Subcutaneous abdominal adipose tissue (tissue), 5 donors: Measurements from ENCODE around the gene ANTXR1.

Experiments
- H3K27ac ChIP-seq: one replicate; pipeline ENCODE4 v1.7.0; 2013; ENCODE audit warnings: low read depth, mild to moderate bottlenecking, inconsistent platforms, low read length, moderate library complexity
- H3K27me3 ChIP-seq, 5 donors: one replicate each; pipeline ENCODE4 v1.7.0; 2013; ENCODE audit warnings: low read length in 5 of 5, inconsistent platforms in 1 of 5; ENCODE audit not compliant: control insufficient read depth in 5 of 5, insufficient read depth in 4 of 5
- H3K36me3 ChIP-seq, 5 donors: one replicate each; pipeline ENCODE4 v1.7.0; 2013; ENCODE audit warnings: low read length in 5 of 5; ENCODE audit not compliant: control insufficient read depth in 5 of 5, insufficient read depth in 5 of 5
- H3K4me1 ChIP-seq, 5 donors: one replicate each; pipeline ENCODE4 v1.7.0; 2013; ENCODE audit warnings: low read length in 5 of 5, mild to moderate bottlenecking in 3 of 5, moderate library complexity in 1 of 5; ENCODE audit not compliant: control insufficient read depth in 5 of 5, insufficient read depth in 5 of 5
- H3K4me3 ChIP-seq, 5 donors: one replicate each; pipeline ENCODE4 v1.7.0; 2013; ENCODE audit warnings: low read length in 5 of 5, low read depth in 1 of 5
- H3K9ac ChIP-seq, 5 donors: one replicate each; pipeline ENCODE4 v1.7.0; 2013; ENCODE audit warnings: low read length in 5 of 5, mild to moderate bottlenecking in 4 of 5, moderate library complexity in 3 of 5
- H3K9me3 ChIP-seq, 5 donors: one replicate each; pipeline ENCODE4 v1.7.0; 2013; ENCODE audit warnings: low read length in 5 of 5; ENCODE audit not compliant: control insufficient read depth in 5 of 5
- donor health status: healthy.
- donor health status: healthy.
- donor health status: healthy.
- donor health status: healthy.
- donor health status: healthy.

Gene ANTXR1

DNA sequence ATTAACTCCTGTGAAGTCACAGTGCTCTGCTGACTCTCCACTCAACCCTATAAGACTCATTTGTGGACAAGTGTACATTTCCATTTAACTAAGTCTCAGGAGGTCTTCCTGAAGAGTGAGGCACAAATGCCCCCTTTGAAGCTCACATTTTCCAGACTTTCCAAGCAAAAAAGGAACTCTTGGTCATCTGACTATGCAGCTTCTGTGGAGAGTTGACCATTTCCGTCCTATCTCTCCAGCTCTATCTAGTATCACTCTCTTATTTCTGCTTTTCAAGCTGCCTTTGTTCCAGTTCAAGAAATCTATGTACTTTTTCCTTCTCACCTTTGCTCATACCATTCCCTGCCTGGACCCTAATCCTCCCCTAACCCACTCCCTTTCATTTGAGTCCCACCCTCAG lies 77.0 kb downstream of the ANTXR1 start:
- no peak overlapping the region for H3K27ac ChIP-seq
- no peak overlapping the region for H3K9ac ChIP-seq
- no peaks in the 10 kb centered on the region for H3K9me3 ChIP-seq
- H3K36me3 ChIP-seq: peaks cover 0 to 4% (median 0%) of the 10 kb centered on the region in 5 donors
- H3K4me1 ChIP-seq: peaks cover 4 to 35% (median 24%) of the 10 kb centered on the region in 5 donors
- no peak overlapping the region for H3K4me3 ChIP-seq
- H3K27me3 ChIP-seq: no peaks in the 10 kb centered on the region

DNA sequence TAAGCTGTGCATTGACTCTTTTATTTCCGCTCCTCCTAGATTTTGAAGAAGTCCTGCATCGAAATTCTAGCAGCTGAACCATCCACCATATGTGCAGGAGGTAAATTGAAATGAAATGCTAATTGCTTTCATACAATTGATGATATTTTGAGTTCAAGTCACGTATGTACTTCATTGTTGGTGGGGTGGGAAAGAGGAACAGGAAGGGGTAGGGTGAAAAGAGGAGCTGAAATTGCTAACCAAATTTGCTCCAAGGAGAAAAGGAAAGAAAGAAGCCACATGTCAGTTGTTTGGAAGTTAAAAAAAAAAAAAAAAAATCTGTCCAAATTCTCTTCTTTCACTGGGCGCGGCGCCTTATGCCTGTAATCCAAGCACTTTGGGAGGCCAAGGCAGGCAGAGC lies 77.8 kb downstream of the ANTXR1 start:
- Histone ChIP-seq H3K27ac (no peak overlapping the region), H3K9me3 (no peaks in the 10 kb centered on the region), H3K4me1 (peaks cover 4 to 43% (median 28%) of the 10 kb centered on the region in 5 donors), H3K9ac (no peak overlapping the region), H3K4me3 (no peak overlapping the region), H3K36me3 (peaks cover 0 to 4% (median 0%) of the 10 kb centered on the region in 5 donors), H3K27me3 (no peaks in the 10 kb centered on the region)

DNA sequence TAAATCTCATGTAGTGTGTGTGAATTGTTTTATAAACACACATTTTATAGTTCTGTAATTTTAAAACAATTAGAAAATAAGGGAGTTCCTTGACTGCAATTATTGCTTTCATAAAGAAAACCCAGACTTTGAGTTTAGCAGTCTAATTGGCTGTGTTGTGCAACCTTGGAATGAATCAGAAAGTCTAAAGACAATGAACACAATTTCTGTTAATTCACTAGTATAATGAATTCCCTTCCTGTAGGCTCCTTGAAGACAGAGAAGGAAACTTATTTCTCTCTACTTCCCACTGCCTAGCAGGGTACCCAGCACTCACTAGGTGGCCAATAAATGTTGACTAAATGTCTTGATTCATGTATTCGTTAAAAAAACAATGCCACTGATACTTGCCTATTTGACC lies 79.9 kb downstream of the ANTXR1 start:
- H3K4me3 ChIP-seq: no peak overlapping the region
- no peaks in the 10 kb centered on the region for H3K27me3 ChIP-seq
- no peak overlapping the region for H3K9ac ChIP-seq
- H3K4me1 ChIP-seq: peaks cover 4 to 42% (median 36%) of the 10 kb centered on the region in 5 donors
- H3K27ac ChIP-seq: no peak overlapping the region
- H3K36me3 ChIP-seq: peaks cover 0 to 4% (median 0%) of the 10 kb centered on the region in 5 donors
- no peaks in the 10 kb centered on the region for H3K9me3 ChIP-seq

- H3K9ac ChIP-seq: no peak overlapping the region
- peak overlapping the region; percentile 56 for H3K27ac ChIP-seq
- H3K27me3 ChIP-seq: no peaks in the 10 kb centered on the region
- no peaks in the 10 kb centered on the region for H3K9me3 ChIP-seq
- no peak overlapping the region for H3K4me3 ChIP-seq
- H3K36me3 ChIP-seq: peaks cover 0 to 4% (median 0%) of the 10 kb centered on the region in 5 donors
- H3K4me1 ChIP-seq: peaks cover 3 to 34% (median 26%) of the 10 kb centered on the region in 5 donors
Observed at GRCh38 chr2:69095305-69095704, 82.3 kb downstream of the ANTXR1 start.

GRCh38 chr2:69096326-69097095 lies 83.5 kb downstream of the ANTXR1 start:
- H3K27ac ChIP-seq: no peak overlapping the region
- peaks cover 3 to 38% (median 32%) of the 10 kb centered on the region in 5 donors for H3K4me1 ChIP-seq
- no peak overlapping the region for H3K4me3 ChIP-seq
- peaks cover 0 to 3% (median 0%) of the 10 kb centered on the region in 5 donors for H3K36me3 ChIP-seq
- H3K9me3 ChIP-seq: no peaks in the 10 kb centered on the region
- no peak overlapping the region for H3K9ac ChIP-seq
- H3K27me3 ChIP-seq: no peaks in the 10 kb centered on the region

DNA sequence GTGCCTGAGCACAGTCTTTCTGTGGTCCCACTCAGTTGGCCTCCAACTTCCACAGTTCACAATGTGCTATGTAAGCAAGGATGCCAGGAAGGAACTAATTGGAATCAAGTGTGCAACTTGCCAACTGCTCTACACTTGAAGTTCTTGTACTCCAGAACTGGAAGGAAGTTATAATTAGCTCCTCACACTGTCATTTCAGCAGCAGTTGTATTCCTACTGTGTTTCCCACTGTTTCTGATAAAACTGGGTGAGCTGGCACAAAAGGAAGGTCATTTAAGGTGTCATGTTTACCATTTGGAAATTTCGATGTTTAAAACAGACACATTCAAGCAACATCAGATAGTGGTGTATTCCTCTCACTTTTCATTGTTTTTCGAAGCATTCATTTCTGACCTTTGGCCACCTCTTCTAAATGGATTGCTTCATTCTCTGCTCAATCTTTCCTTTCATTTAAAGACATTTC lies 84.2 kb downstream of the ANTXR1 start:
- Histone ChIP-seq H3K27me3 (no peaks in the 10 kb centered on the region), H3K36me3 (no peaks in the 10 kb centered on the region), H3K4me1 (peaks cover 3 to 38% (median 32%) of the 10 kb centered on the region in 5 donors), H3K9ac (no peak overlapping the region), H3K27ac (no peak overlapping the region), H3K9me3 (no peaks in the 10 kb centered on the region), H3K4me3 (no peak overlapping the region)

DNA sequence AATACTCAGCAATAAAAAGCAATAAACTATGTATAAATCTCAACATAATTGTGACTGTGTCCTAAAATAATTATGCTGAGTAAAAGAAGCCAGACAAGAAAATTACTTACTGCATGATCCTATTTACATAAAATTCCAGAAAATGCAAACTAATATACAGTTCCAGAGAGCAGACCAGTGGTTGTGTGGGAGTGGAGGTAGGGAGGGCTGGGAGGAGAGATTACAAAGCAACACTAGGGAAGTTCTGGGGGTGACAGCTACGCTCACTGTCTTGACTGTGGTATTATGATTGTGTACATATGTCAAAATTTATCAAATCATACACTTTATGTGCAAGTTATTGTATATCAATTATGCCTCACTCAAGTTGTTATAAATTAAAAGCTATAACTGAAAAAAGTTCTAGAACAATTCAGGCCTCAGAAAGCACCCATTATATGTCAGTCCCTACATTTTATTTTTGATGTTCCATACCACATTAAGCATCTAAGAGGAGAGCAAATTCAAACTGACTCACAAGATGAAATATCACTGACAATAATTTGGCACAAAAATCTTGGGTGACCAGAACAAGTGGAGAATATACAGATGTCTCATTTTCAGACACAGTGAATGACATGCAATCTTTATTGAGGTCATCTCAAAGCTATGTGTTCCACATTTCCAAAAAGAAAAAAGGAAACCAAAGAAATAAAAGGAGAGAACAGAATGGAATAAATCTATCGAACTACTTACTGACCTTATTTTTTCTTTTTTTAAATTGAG lies 85.1 kb downstream of the ANTXR1 start:
- Histone ChIP-seq H3K9me3 (no peaks in the 10 kb centered on the region), H3K36me3 (peaks cover 0 to 5% (median 2%) of the 10 kb centered on the region in 5 donors), H3K27ac (no peak overlapping the region), H3K27me3 (no peaks in the 10 kb centered on the region), H3K4me1 (peaks cover 3 to 38% (median 32%) of the 10 kb centered on the region in 5 donors), H3K4me3 (no peak overlapping the region), H3K9ac (no peak overlapping the region)

DNA sequence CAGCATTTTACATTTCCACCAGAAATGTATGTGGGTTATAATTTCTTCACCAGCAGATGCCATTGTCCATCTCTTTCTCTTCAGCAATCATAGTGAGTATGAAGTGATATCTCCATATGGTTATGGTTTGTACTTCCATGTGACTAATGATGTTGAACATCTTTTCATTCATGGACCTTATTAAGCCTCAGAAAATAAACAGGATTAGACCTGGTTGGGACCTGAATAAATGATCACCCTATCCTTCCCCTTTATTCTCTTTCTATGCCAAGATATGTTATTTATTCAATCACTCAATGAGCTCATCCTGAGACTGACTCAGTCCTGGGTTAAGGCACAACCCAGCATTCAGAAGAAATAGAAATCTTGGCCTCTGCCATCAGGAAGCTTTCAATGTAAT lies 86.6 kb downstream of the ANTXR1 start:
- Histone ChIP-seq H3K9me3 (no peaks in the 10 kb centered on the region), H3K4me1 (peaks cover 3 to 39% (median 32%) of the 10 kb centered on the region in 5 donors), H3K27me3 (no peaks in the 10 kb centered on the region), H3K4me3 (no peak overlapping the region), H3K27ac (peak overlapping the region; percentile 66), H3K9ac (peak overlapping the region in 1 of 5 donors; percentile 38), H3K36me3 (peaks cover 0 to 9% (median 3%) of the 10 kb centered on the region in 5 donors)

DNA sequence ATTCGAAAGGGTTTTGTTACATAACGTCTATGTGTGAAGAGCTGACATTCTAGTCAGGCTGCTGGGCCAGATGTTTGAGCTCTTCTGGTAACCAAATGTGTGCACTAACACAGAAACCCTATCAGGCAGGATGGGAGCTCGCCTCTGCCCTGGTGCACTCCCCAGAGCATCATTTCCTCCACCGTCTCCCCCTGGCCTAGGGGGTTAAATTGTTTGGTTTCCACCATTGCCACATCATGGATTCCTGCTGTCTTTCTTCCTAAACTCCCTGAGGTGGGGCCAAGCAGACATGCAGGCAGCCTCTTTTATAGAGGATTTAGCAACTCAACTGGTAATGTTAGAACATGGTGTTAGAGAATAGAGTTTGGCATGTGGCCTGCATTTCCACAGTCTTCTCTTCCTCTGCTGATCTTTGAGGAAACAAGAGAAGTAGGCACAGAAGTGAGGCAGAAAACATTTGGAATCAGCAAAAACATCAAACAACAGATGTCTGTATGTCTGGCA lies 87.3 kb downstream of the ANTXR1 start:
- Histone ChIP-seq H3K9ac (peak overlapping the region in 1 of 5 donors; percentile 38), H3K27me3 (no peaks in the 10 kb centered on the region), H3K9me3 (no peaks in the 10 kb centered on the region), H3K4me1 (peaks cover 3 to 36% (median 32%) of the 10 kb centered on the region in 5 donors), H3K36me3 (peaks cover 0 to 9% (median 3%) of the 10 kb centered on the region in 5 donors), H3K4me3 (no peak overlapping the region), H3K27ac (peak overlapping the region; percentile 66)
